Measurements from ENCODE around the gene C2CD4D.

DNA sequence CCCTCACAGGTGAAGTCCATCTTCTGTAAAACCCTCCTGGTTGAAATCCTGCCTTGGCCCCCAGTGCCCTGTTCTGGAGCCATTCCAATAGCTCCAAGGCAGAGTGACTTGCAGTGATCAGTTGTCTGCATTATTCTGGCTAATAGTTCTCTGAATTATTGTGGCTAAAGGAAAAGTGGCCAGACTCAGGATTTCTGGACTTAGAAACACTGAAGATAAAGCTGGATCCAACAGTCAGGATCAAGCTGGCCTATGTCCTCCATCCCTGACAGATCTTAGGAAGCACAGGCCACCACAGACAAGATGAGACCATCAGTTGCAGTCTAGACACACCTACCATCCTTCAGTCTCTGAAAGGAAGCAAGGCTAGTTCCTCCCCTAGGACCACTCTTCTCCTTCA lies 801 bp upstream of the C2CD4D start:
- TF ChIP-seq POLR2AphosphoS5 (IDR thresholded peaks at IDR 0.05; ENCODE audit: low read depth, low read length) (no peak), POLR2A (IDR thresholded peaks at IDR 0.05; ENCODE audit: low read depth, low read length) (no peak), TAF1 (IDR thresholded peaks at IDR 0.05; ENCODE audit: low read depth, low read length) (no peak), SPI1 (IDR thresholded peaks at IDR 0.05; ENCODE audit: low read depth, low read length) (no peak), POU2F2 (IDR thresholded peaks at IDR 0.05; ENCODE audit: low read depth, low read length) (no peak)
